NCI-H1694 treated with DMSO at 0.1 percent for 48 hours (cell line): ENCODE data around the gene KNDC1.
"Not testable (repeated sequence)": the region's sequence is repeated elsewhere in the genome, so short reads cannot be mapped to it uniquely, and the experiment has no call there.

Experiments used
- DNase-seq: peaks from one replicate; lab custom pipeline; 2025; lab: John Stamatoyannopoulos, UW

KNDC1 gene

DNA sequence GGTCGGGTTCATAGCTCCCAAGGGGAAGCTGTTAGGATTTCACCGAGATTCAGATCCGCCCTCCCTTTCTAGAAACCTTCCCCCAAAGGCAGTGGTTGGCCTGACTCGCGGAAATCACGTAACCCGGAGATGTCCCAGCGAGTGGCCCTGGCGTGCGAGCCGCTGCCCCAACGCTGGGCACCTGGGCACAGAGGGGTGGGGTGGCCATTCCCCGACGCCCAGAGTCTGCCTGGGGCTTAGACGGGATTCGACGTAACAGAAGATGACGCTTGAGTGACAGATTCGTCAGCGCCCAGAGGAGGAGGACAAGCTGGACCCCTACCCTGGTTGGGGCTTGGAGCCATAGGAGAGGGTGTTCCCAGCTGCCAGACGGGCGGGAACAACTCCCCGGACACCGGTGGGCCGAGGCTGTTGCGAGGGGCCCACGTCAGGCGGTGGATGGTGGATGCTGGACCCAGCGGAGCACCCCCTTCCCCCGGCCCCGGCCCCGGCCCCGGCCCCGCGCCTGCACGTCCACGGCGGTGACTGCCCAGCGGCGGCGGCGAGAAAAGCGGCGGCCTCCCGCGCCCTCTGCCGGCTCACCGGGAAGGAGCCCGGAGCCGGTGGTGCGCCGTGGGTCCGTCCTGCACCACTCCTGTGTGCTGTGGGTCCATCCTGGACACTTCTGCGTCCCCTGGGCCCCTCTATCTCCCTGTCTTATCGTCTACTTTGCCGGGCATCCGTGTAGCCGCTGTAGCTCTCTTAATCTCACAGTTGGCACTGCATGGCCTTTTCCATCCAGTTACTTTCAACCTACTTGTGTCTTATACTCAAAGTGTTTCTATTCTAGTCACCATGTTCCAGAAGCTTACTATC, 35.4 kb upstream of the KNDC1 start:
- no peak for DNase-seq

GRCh38 chr10:133125901-133126300, 34.1 kb upstream of the KNDC1 start:
- no peak for DNase-seq

- no peak for DNase-seq
Observed at GRCh38 chr10:133126431-133127290, 33.4 kb upstream of the KNDC1 start.

- DNase-seq, result no peak
Observed at GRCh38 chr10:133127291-133128125, 32.5 kb upstream of the KNDC1 start.

DNA sequence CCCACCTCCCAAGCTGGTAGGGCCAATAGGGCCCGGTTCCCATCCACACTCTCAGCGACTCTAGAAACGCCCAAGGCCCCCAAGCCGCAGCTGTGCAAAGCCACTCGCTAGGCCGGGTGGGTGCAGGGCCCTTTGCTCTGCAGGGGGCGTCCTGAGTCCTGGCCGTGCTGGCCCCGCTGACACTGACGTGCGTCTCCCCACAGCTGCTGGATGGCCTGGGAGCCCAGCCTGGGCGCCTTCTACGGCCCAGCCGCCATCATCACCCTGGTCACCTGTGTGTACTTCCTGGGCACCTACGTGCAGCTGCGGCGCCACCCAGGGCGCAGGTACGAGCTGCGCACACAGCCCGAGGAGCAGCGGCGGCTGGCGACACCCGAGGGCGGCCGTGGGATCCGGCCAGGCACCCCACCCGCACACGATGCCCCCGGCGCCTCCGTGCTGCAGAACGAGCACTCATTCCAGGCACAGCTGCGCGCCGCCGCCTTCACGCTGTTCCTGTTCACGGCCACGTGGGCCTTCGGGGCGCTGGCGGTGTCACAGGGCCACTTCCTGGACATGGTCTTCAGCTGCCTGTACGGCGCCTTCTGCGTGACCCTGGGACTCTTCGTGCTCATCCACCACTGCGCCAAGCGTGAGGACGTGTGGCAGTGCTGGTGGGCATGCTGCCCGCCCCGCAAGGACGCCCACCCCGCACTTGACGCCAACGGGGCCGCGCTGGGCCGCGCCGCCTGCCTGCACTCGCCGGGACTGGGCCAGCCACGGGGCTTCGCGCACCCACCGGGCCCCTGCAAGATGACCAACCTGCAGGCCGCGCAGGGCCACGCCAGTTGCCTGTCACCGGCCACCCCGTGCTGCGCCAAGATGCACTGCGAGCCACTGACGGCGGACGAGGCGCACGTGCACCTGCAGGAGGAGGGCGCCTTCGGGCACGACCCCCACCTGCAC, 31.6 kb upstream of the KNDC1 start:
- no peak for DNase-seq

- DNase-seq, result no peak
Observed at GRCh38 chr10:133129071-133129858, 30.8 kb upstream of the KNDC1 start.

GRCh38 chr10:133129859-133130495, 30.0 kb upstream of the KNDC1 start:
- no peak for DNase-seq

- DNase-seq, result no peak
Observed at GRCh38 chr10:133130602-133131001, 29.4 kb upstream of the KNDC1 start.

- DNase-seq, result no peak
Observed at GRCh38 chr10:133131053-133131452, 29.0 kb upstream of the KNDC1 start.

DNA sequence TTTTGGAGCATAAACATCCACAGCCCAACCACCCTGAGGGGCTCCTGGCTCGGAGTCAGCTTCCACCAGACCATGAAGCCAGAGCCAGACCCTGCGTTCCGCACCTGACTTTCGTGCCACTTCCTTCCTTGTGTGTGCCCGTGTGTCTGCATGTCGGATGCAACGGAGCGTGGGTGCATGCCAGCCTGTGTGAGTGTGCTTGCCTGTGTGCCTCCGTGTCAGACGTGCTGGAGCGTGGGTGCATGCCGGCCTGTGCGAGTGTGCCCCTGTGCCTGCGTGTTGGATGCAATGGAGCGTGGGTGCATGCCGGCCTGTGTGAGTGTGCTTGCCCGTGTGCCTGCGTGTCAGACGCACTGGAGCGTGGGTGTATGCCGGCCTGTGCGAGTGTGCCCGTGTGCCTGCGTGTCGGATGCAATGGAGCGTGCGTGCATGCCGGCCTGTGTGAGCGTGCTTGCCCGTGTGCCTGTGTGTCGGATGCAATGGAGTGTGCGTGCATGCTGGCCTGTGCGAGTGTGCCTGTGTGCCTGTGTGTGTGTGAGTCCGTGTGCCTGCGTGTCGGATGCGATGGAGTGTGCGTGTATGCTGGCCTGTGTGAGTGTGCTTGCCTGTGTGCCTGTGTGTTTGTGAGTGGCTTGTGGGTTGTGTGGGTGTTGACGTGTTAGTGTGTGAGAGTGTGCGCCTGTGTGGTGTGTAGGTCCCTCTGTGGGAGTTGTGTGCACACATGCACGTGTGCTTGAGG, 28.1 kb upstream of the KNDC1 start:
- no peak for DNase-seq

GRCh38 chr10:133132473-133133291, 27.3 kb upstream of the KNDC1 start:
- no peak for DNase-seq

DNA sequence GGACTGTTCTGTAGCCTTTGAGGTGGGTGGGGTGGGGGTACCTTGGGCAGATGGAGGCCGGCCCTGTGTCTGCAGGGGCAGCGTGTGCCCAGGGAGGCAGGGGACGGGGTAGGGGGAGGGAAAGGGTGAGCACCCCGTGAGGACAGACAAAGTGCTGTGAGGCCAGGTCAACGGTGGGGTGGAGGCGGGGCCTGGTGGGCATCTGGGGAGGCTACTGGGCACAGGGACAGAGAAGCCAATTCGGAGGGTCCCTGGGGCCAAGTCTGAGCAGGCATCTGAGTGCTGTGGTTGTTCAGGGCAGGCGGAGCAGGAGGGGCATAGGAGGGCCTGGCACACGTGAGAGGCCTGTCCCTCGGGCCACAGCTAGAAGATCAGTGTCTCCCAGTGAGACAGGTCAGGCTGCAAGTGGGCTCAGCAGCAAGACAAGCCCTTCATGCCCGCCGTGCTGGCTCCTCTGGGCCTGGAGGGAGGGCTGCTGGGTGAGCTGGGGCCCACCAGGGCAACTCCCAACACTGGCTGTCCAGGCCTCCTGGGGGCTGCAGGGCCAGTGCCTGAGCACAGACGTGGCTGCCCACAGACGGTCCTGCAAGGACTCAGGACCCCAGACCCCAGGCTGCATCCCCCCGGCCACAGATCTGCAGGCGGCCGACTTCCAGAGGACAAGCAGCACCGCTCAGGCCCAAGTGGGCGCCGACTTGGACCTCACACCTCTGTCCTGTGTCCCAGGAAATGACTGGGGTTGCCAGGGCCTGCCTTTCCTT, 26.4 kb upstream of the KNDC1 start:
- no peak for DNase-seq

DNA sequence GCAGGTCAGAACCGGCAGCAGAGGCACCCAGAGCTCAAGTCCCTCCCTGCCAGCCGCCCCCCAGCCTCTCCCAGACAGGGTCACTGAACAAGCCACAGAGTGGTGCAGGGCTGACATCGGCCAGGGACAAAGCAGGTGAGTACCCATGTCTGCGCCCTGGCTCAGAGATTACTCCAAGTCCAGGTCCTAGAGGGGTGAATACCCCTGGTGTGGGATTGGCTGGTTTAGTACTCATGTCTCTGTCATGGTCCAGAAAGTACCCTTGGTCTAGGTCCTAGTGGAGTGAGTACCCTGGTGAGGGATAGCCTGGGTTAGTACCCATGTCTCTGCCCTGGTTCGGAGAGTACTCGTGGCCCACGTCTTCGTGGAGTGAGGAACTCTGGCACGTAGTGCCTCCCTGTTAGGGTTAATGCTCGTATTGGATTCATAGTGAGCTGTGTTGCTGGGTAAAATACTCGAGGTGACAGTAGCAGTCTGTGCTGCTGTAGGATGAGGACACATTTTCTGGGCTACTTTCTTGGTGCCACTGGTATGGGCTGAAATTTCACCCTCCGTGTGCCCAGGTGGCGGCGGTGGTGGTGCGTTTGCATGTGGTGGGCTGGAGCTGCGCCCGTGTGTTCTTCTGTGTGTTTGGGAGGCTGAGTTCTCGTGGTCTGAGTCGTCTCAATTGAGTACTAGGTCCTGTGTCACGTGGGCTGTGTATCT, 25.5 kb upstream of the KNDC1 start:
- no peak for DNase-seq

GRCh38 chr10:133135116-133135465, 24.9 kb upstream of the KNDC1 start:
- DNase-seq, result no peak

DNA sequence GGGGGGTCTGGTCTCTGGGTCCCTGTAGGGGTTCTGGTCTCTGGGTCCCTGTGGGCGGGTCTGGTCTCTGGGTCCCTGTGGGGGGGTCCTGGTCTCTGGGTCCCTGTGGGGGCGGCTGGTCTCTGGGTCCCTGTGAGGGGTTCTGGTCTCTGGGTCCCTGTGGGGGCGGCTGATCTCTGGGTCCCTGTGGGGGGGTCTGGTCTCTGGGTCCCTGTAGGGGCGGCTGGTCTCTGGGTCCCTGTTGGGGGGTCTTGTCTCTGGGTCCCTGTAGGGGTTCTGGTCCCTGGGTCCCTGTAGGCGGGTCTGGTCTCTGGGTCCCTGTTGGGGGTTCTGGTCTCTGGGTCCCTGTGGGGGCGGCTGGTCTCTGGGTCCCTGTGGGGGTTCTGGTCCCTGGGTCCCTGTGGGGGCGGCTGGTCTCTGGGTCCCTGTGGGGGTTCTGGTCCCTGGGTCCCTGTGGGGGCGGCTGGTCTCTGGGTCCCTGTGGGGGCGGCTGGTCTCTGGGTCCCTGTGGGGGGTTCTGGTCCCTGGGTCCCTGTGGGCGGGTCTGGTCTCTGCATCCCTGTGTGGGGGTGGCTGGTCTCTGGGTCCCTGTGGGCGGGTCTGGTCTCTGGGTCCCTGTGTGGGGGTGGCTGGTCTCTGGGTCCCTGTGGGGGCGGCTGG, 22.4 kb upstream of the KNDC1 start:
- not testable (repeated sequence) for DNase-seq

DNA sequence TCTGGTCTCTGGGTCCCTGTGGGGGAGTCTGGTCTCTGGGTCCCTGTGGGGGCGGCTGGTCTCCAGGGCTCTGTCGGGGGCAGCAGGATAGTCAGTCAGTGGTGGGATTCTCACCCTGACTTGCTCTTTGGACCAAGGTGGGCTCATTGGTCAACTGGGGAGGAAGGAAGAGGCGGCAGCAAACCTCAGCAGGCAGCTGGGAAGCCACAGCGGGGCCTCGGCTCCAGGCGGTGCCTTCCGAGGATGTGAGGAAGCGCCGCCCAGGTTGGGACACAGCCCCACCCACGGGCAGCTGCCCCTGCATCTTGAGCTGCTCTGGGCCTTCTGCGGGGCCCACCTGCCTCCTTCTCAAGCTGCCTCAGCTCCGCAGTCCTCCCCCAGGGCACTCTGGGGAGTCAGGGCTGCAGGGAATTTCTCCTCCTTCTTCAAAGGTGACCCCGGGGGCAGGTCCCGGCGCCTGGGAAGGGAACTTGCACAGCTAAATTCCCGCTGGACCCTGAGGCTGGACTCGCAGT, 20.4 kb upstream of the KNDC1 start:
- no peak for DNase-seq
